ENCODE data around the gene LEKR1.
"Not testable (repeated sequence)": the region's sequence is repeated elsewhere in the genome, so short reads cannot be mapped to it uniquely, and the experiment has no call there.

Gene LEKR1

DNA sequence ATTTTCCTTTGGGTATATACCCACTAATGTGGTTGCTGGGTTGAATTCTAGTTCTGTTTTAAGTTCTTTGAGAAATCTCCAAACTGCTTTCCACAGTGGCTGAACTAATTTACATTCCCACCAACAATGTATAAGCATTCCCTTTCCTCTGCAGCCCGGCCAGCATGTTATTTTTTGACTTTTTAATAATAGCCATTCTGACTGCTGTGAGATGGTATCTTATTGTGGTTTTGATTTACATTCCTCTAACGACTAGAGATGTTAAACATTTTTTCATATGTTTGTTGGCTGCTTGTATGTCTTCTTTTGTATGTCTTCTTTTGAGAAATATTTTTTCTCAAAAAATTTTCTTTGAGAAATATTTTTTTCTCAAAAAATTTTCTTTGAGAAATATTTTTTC lies 84.7 kb downstream of the LEKR1 start:
- DNase-seq, result not testable (repeated sequence)

DNA sequence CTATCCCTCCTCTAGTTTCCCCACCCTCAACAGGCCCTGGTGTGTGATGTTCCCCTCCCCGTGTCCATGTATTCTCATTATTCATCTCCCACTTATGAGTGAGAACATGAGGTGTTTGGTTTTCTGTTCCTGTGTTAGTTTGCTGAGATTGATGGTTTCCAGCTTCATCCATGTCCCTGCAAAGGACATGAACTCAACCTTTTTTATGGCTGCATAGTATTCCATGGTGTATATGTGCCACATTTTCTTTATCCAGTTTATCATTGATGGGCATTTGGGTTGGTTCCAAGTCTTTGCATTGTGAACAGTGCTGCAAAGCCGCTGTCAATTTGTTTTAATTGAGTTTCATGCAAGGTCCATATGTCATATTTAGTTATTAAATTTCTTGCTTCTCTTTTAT lies 88.1 kb downstream of the LEKR1 start:
- not testable (repeated sequence) for DNase-seq

GRCh38 chr3:156915372-156915771 lies 89.2 kb downstream of the LEKR1 start:
- DNase-seq, result no peak

DNA sequence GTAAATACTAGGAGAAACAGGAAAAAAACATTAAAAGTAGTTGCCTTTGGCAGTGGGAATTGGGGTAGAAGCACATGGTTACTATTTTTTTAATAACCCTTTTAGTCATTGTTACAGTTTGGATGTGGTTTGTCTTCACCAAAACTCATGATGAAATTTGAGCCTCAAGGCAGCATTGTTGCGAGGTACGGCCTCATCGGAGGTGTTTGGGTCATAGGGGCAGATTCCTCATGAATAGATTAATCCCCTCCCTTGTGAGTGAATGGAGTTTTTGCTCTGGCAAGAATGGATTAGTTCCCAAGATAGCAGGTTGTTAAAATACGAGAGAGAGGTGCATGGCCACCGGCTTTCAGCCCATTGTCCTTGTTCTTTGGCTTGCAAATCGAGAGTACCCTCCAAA lies 92.6 kb downstream of the LEKR1 start:
- DNase-seq, result no peak

DNA sequence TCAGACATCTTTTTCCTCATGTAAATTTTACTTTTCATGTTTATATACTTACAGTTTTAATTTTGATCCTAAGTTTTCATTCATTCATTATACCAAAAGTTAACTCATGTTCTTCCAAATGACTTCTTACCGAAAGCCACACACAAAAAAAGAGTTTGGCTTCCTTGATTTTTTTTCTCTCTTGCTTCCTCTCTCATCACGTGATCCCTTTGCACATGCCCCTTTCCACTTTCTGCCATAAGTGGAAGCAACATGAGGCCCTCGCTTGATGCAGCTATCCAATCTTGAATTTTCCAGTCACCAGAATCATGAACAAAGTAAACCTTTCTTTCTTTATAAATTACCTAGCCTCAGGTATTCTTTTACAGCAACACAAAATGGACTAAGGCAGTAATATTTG lies 93.7 kb downstream of the LEKR1 start:
- no peak for DNase-seq

DNA sequence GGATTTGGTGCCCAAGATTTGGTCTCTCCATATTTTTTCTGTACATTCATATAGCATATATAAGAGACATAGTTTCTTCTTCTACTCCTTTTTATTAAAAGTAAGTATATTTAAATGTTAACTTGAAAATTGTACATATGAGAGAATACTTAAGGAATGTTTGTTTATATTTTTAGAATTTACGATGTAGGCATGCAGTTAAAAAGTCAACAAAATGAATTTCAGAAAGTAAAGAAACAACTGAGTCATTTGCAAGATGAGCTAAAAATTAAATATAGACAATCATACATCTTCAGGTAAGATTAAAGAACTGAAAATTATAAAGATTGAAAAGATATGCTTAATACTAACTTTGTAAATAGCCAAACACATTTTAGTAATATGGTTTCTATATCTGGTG lies 94.2 kb downstream of the LEKR1 start:
- DNase-seq, result no peak

GRCh38 chr3:156923349-156923748 lies 97.2 kb downstream of the LEKR1 start:
- no peak for DNase-seq

GRCh38 chr3:156938724-156939123 lies 112.6 kb downstream of the LEKR1 start:
- DNase-seq, result no peak

- DNase-seq, result no peak
These were observed 113.2 kb downstream of the LEKR1 start for GRCh38 chr3:156939315-156939714.

GRCh38 chr3:156941311-156941710 lies 115.2 kb downstream of the LEKR1 start:
- DNase-seq, result no peak

DNA sequence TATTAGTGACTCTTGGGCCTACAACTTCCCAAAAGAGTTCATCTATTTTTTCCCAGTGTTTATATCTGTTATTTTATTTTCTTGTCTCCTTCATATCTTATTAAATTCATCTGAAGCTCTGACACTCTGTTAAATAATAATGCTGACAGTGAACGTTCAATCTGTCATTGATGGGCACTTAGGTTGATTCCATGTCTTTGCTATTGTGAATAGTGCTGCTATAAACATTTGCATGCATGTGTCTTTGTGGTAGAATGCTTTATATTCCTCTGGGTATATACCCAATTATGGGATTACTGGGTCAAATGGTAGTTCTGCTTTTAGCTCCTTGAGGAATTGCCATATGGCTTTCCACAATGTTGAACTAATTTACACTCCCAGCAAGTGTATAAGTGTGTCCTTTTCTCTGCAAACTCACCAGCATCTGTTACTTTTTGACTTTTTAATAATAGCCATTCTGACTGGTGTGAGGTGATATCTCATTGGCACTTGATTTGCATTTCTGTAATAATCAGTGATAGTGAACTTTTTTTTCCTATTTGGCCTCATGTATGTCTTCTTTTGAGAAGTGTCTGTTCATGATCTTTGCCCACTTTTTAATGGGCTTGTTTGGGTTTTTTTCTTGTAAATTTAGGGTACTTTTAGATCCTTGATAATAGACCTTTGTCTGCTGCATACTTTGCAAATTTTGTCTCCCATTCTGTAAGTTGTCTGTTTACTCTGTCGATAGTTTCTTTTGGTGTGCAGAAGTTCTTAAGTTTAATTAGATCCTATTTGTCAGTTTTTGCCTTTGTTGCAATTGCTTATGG lies 122.5 kb downstream of the LEKR1 start:
- no peak for DNase-seq

GRCh38 chr3:156952011-156952410 lies 125.9 kb downstream of the LEKR1 start:
- DNase-seq, result no peak

- DNase-seq, result no peak
These were observed 131.6 kb downstream of the LEKR1 start for GRCh38 chr3:156957715-156958114.

GRCh38 chr3:156963096-156963495 lies 136.9 kb downstream of the LEKR1 start:
- no peak for DNase-seq

DNA sequence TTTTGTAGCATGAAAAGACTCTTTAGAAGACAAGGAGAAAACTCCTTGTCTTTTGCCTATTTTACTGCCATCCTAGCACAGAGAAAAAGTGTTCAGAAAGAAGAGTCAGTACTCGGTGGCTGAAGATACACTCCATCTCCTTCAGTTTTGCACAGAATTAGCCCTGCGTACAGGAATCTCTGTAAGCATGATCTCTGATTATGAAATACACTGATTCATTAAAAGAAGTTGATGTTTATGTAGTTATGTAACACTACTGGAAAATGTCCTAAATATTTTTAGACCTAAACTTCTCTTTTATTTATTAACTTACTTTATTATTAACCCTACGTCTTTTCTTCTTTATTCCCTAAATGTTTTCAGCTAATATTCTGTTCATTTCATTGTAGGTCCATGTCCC lies 138.4 kb downstream of the LEKR1 start:
- DNase-seq, result no peak

DNA sequence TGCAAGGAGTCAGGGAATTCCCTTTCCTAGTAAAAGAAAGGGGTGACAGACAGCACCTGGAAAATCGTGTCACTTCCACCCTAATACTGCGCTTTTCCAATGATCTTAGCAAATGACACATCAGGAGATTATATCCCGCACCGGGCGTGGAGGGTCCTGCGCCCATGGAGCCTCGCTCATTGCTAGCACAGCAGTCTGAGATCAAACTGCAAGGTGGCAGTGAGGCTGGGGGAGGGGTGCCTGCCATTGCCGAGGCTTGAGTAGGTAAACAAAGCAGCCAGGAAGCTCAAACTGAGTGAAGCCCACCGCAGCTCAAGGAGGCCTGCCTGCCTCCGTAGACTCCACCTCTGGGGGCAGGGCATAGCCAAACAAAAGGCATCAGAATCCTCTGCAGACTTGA lies 140.2 kb downstream of the LEKR1 start:
- not testable (repeated sequence) for DNase-seq

DNA sequence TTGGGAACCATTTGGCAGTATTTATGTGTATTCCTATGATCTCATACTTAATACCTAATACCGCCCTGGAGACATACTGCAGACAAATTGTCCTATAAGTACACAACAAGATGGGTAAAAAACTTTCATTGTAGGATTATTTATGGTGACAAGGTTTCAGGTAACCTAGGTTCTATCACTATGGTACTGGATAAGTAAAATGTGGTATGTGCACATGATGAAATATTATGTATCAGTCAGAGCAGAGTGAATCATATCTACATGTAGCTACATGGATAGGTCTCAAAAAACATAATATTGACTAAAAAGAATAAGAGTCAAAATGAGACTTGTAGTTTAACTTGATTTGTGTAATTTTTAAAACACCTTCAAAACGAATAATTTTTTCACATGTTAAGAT lies 147.8 kb downstream of the LEKR1 start:
- no peak for DNase-seq

- DNase-seq, result no peak
These were observed 148.8 kb downstream of the LEKR1 start for GRCh38 chr3:156974931-156975330.

DNA sequence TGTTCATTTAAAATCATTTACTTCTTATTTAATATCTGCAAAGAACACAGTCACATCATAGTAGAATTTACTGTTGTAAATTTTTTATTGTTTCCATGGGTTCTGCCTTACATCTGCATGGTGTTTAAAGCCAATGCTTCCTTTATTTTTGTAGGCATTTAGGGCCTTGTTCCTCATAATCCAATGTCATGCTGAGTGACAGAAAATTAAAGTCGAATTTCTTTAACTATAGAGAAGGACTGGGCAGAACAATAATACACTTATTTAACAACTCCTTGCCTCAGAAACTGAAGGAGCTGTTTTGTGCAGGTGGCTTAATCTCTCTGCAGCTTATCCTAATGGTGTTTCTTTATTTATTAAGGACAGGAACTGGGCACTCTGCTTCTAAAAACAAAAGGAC lies 149.6 kb downstream of the LEKR1 start:
- no peak for DNase-seq

- DNase-seq, result no peak
These were observed 150.8 kb downstream of the LEKR1 start for GRCh38 chr3:156976933-156977332.

GRCh38 chr3:156978481-156978961 lies 152.4 kb downstream of the LEKR1 start:
- no peak for DNase-seq

GRCh38 chr3:156981005-156981404 lies 154.9 kb downstream of the LEKR1 start:
- DNase-seq, result no peak

GRCh38 chr3:156983559-156983958 lies 157.4 kb downstream of the LEKR1 start:
- no peak for DNase-seq

GRCh38 chr3:156985711-156986110 lies 159.6 kb downstream of the LEKR1 start:
- no peak for DNase-seq

- no peak for DNase-seq
These were observed 161.8 kb downstream of the LEKR1 start for GRCh38 chr3:156987946-156988345.
